T-helper 1 cell treated with Interleukin-12 subunit alpha and Interleukin-12 subunit beta and Interleukin-4 antibody, amounts not matched to agents 30 μg/mL and 1 μg/mL, for 36 hours (primary cell): ENCODE results near the gene AIFM3.
"Not testable (repeated sequence)": the region's sequence is repeated elsewhere in the genome, so short reads cannot be mapped to it uniquely, and the experiment has no call there.

Experiments
- H3K27ac Mint-ChIP-seq: one replicate; pipeline ENCODE4 v1.8.0; 2021; ENCODE audit warnings: mild to moderate bottlenecking, mixed read lengths
- H3K27me3 Mint-ChIP-seq: one replicate; pipeline ENCODE4 v1.8.0; 2021; ENCODE audit warnings: low read depth, mixed read lengths
- H3K36me3 Mint-ChIP-seq: one replicate; pipeline ENCODE4 v1.8.0; 2021; ENCODE audit warnings: low read depth, mixed read lengths
- H3K4me1 Mint-ChIP-seq: one replicate; pipeline ENCODE4 v1.8.0; 2021; ENCODE audit warnings: low read depth, mixed read lengths
- H3K4me3 Mint-ChIP-seq: one replicate; pipeline ENCODE4 v1.8.0; 2021; ENCODE audit warnings: mild to moderate bottlenecking, moderate library complexity, mixed read lengths
- H3K9me3 Mint-ChIP-seq: one replicate; pipeline ENCODE4 v1.8.0; 2021; ENCODE audit warnings: mixed read lengths

AIFM3 gene

DNA sequence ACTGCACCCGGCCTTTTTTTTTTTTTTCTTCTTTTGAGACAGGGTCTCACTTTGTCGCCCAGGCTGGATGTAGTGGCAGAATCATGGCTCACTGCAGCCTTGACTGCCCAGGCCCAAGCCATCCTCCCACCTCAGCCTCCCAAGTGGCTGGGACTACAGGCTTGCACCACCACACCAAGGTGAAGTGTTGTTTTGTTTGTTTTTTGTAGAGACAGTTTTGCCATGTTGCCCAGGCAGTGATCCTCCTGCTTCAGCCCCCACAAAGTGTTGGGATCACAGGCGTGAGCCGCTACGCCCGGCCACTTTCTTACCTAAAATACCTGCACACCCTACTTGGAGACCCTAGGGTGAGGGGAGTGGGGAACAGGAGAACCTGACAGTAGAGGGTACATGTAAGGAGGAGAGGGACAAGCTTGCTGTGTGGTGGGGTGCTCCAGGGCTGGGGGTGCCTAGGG, 4.5 kb upstream of the AIFM3 start:
- Mint-ChIP-seq H3K27me3 (peaks cover 47% of the 10 kb centered on the region), H3K9me3 (no peaks in the 10 kb centered on the region), H3K4me1 (peaks cover 15% of the 10 kb centered on the region), H3K4me3 (no peak overlapping the region), H3K27ac (no peak overlapping the region), H3K36me3 (no peaks in the 10 kb centered on the region)

DNA sequence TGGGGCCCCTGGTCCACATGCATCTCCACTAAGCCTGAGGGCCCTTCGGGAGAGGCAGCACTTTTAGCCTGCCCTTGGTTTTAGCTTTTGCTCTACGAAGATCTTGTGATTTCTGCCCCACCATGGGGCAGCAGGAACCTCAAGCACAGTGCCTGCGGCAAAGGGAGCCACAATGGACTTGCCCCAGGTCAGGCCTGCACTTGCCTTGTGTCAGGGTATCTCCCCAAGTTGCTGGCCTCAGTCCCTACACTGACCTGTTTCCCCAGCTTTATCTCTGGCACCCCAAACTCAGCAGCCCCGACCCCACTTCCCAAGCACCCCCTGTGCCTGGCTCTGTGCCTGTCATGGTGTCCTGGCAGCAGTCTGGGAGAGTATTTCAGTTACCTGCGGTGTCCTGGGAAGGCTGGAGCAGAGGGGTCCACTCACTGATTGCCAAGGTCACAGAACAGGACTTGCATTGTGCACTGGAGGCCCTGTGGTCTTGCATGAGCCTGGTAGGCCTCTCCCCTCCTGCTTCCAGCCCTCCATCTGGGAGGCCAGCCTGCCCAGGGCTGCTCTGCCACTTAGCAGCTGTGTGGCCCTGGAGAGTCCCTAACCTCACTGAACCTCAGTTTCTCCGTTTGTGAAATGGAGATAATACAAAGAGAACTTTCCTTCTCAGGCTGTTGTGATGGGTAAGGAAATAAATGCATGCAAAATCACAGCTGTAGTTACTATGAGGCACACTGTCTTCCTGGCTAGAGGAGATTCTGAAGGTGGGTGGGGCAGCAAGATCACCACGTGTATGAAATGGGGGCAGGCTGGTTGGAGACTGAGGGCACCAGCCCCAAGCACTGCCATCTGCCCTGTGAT, 3.6 kb upstream of the AIFM3 start:
- H3K36me3 Mint-ChIP-seq: no peaks in the 10 kb centered on the region
- peaks cover 10% of the 10 kb centered on the region for H3K4me1 Mint-ChIP-seq
- no peaks in the 10 kb centered on the region for H3K9me3 Mint-ChIP-seq
- H3K4me3 Mint-ChIP-seq: no peak overlapping the region
- H3K27me3 Mint-ChIP-seq: peaks cover 39% of the 10 kb centered on the region
- no peak overlapping the region for H3K27ac Mint-ChIP-seq

DNA sequence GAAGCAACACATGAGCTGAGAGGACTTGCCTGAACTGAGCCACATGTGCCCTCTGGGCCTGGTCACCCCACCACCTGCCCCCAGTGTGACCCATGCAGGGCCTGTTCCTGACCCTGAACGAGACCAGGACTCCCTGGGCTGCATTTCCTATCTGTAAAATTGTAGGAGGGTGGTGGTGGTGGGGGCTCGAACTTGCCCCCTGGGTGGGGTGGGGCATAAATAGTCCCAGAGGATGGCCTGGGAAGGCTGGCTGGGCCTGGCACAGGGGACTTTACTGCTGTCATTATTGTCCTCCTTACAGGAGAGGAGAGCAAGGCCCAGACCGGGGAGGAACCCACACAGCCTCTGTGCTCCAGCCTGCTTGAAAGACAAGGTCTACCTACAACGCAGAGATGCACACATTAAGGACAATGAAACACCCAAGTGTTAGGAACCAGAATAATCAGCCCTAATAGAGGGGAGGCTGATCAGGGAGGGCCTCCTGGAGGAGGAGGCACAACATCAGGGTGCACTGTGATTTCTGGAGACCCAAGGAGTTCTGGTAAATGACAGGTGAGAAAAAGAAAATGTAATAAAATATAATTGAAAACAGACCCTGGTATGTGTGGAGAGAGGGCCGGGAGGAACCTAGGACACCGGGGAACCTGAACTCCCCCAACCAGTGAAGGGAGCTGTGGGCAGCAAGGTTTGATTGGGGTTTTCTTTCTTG, 2.8 kb upstream of the AIFM3 start:
- H3K27me3 Mint-ChIP-seq: peaks cover 37% of the 10 kb centered on the region
- peak overlapping the region; percentile 39 for H3K4me3 Mint-ChIP-seq
- H3K9me3 Mint-ChIP-seq: no peaks in the 10 kb centered on the region
- no peaks in the 10 kb centered on the region for H3K36me3 Mint-ChIP-seq
- H3K27ac Mint-ChIP-seq: no peak overlapping the region
- peaks cover 10% of the 10 kb centered on the region for H3K4me1 Mint-ChIP-seq

DNA sequence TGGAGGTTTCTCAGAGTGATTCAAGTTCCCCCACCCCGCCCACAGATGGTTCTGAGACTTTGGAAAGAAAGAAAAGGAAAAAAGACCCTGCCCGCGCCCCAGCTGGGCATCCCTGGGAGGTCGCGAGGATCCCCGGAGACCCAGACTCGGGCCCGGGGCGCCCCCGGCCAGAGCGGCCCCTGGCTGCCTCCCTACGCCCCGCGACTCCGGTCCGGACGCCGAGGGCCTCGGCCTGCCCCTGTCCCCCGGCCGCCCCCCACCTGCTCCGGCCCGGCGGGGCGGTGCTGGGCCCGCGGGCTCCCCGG, 2.3 kb upstream of the AIFM3 start:
- no peaks in the 10 kb centered on the region for H3K9me3 Mint-ChIP-seq
- peaks cover 10% of the 10 kb centered on the region for H3K4me1 Mint-ChIP-seq
- no peak overlapping the region for H3K27ac Mint-ChIP-seq
- no peaks in the 10 kb centered on the region for H3K36me3 Mint-ChIP-seq
- peak overlapping the region; percentile 39 for H3K4me3 Mint-ChIP-seq
- H3K27me3 Mint-ChIP-seq: peaks cover 37% of the 10 kb centered on the region

DNA sequence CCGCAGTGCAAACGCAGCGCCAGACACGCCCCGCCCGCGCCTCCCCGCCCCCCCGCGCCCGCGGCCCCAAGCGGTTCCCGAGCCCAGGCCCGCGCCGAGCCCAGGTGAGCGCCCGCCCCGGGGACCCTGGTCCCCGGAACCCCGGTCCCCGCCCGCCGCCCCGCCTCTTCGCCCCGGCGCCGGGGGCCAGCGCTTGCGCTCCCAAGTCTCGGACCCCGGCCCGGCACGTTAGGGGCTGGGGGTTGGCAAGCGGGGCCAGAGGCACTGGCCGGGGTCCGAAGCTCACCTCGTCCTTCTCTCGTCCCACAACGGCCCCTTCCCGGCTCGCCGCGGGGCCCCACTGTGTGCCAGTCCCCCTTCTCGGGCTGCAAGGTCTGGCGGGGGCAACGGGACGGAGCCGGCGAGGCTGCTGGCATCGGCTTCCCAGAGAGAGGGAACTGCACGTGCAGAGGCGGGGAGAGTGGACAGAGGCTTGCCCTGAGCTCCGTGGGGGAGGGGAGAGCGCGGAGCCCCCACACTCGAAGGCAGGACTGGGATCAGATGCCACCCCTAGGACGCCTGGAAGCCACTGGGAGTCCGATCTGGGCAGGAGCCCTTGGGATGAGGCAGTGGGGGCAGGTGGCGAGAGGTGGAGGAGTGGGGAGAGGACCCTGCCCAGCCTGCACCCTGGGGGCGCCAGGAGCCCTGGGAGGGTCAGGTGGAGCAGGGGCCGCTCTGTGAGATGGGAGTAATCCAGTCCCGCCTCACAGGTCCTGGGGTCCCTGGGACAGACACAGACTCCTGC, 1.8 kb upstream of the AIFM3 start:
- Mint-ChIP-seq H3K27me3 (peaks cover 37% of the 10 kb centered on the region), H3K4me1 (peaks cover 10% of the 10 kb centered on the region), H3K36me3 (no peaks in the 10 kb centered on the region), H3K9me3 (no peaks in the 10 kb centered on the region), H3K4me3 (no peak overlapping the region), H3K27ac (no peak overlapping the region)

DNA sequence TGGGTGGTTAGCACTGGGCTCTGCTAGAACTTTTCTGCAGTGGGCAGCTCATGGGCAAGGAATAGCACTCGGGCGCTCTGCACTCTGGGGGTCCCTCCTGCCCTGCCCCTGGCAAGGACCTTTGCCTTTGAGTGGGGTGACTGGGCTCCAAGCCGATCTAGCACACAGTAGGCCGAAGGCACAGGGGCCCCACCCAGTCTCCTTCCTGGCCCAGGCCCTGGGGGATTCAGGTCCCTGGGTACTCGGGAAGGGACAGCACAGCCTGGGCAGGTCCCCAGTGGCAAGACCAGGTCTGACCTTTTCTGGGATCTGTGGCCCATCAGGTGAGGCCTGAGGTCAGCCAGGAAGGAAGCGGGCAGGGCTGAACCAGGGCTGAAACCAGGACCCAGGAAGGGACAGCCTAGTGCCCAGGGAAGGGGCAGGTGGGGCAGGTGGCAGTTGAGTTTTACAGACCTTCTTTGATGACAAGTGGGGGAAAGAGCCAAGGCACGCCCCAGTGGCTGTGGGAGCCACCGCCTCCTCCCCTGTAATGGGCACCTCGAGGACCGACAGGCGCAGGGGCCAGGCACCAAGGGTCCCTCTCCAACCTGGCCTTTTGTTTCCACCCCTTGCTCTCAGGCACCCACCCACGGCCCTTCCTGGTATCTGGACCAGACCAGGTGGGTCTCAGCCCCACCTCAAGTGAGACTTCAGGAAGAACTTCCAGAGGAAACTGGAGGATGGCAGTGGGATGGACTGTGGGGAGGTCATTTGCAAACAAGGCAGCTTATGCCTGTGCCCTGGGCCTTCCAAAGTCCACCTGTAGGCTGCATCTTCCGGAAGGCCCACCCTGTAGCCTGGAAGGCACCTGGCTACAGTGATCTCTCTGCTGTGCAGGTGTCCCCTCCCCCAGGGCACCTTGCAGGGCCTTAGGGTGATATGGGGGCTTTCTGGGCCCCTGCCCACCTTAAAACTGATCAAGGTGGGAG, 883 bp upstream of the AIFM3 start:
- no peaks in the 10 kb centered on the region for H3K9me3 Mint-ChIP-seq
- peaks cover 10% of the 10 kb centered on the region for H3K4me1 Mint-ChIP-seq
- H3K36me3 Mint-ChIP-seq: no peaks in the 10 kb centered on the region
- H3K27ac Mint-ChIP-seq: no peak overlapping the region
- H3K4me3 Mint-ChIP-seq: no peak overlapping the region
- peaks cover 37% of the 10 kb centered on the region for H3K27me3 Mint-ChIP-seq

DNA sequence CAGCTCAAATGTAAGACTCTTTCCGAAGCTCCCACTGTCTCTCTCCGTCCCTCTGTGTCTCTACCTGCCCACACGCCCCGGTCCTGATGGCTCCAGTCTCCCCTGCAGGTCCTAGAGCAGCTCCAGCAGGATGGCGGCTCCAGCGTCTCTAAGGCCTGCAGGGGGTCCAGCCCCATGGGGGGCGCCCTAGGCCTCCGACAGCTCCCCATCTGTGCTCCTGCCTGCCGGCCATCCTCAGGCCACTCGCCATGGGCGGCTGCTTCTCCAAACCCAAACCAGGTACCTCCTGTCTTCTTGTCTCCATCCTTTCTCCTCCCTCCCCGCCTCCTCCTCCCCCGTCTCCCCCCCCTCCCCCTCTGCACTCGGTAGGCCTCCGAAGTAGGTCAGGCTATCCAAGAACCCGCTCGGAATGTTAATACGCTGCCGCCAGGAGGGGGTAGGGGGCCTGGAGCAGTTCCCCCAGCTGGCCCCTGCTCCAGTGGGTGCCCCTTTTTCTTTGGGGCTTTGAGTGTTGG, 699 bp downstream of the AIFM3 start:
- H3K36me3 Mint-ChIP-seq: no peaks in the 10 kb centered on the region
- no peaks in the 10 kb centered on the region for H3K9me3 Mint-ChIP-seq
- peaks cover 6% of the 10 kb centered on the region for H3K4me1 Mint-ChIP-seq
- H3K27me3 Mint-ChIP-seq: peaks cover 31% of the 10 kb centered on the region
- no peak overlapping the region for H3K27ac Mint-ChIP-seq
- H3K4me3 Mint-ChIP-seq: no peak overlapping the region

DNA sequence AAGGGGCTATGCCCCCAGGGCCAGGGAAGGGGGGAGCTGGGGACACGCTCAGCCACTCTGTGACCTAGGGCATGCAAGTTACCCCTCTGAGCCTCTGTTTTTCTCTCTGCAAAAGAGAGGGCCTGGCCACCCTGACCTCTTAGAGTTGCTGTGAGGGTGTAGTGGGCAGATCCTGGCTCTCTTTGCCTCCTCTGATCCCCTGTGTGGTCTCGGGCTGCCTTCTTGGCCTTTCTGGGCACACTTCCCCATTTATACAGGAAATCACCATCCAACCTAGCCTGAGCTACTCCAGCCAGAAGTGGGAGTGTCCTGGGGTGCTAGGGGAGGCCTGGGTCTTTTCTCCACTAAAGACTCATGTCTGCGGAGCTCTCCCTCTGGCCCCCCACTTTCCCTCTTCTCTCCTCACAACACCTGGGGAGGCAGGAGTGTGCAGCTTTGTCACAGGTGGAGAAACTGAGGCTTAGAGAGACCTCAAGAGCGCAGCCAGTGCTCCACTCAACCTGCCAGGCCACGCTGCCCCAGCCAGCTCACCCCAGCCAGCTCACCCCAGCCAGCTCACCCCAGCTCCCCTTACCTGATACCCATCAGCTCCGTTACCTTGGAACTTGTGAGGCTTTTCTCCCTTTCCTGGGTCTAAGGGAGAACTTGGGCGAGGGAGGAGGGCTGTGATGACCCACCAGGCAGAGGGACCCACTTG, 1.4 kb downstream of the AIFM3 start:
- H3K9me3 Mint-ChIP-seq: no peaks in the 10 kb centered on the region
- H3K27me3 Mint-ChIP-seq: peaks cover 25% of the 10 kb centered on the region
- no peaks in the 10 kb centered on the region for H3K36me3 Mint-ChIP-seq
- no peak overlapping the region for H3K27ac Mint-ChIP-seq
- no peak overlapping the region for H3K4me3 Mint-ChIP-seq
- H3K4me1 Mint-ChIP-seq: peaks cover 6% of the 10 kb centered on the region

DNA sequence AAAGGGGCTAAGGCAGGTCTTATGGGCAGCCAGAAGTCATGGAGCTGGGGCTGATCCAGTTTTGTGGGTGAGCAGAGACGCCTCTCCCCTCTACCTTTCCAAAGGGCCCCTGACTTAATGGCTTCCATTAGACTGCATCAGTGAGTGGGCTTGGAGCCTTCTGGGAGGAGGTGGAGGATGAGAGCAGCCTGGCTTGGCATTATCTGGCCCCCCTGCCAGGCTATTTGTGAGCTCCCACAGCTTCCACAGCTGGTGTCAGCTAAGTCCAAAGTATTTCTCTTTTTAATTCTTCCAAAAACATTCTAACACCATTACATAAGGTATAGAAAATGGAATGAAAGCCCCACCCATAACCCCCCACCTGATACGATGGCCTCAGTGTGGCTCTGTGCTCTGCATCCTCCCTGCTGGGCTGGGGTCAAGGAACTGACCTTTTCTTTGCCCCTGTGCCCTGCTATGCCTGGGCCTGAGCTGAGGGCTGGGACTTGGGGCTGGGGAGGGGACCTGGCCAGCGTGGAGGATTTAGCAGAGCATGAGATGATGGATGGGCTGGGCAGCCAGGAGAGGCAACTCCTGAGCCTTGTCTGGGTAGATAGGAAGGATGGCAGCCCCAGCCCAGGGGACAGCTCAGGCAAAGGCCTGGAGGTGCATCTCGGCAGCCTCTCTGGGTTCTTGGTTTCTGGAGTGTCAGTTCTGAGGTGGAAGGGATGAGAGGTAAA, 4.0 kb downstream of the AIFM3 start:
- Mint-ChIP-seq H3K36me3 (no peaks in the 10 kb centered on the region), H3K9me3 (no peaks in the 10 kb centered on the region), H3K27ac (no peak overlapping the region), H3K4me1 (no peaks in the 10 kb centered on the region), H3K4me3 (no peak overlapping the region), H3K27me3 (peaks cover 3% of the 10 kb centered on the region)

DNA sequence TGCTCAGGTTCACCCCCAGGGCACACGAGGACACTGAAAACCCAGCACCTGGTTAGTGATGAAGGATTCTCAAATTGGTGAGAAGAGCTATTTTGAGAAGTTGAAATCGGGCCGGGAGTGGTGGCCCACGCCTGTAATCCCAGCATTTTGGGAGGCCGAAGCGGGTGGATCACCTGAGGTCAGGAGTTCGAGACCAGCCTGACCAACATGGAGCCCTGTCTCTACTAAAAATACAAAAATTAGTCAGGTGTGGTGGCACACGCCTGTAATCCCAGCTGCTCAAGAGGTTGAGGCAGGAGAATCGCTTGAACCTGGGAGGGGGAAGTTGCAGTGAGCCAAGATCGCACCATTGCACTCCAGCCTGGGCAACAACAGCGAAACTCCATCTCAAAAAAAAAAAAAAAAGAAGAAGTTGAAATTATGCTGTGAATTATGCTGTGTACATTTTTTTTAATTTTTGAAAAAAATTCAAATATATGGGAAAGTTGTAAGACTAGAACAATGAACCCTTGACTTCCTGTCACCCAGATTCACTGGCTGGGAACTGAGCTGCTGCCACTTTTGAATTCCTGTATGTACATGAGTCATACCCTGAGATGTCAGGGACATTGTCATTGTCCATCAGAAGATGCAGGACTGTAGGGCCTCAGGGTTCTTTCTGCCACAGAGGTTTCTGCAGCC, 5.1 kb downstream of the AIFM3 start:
- not testable (repeated sequence) for H3K4me1 Mint-ChIP-seq, H3K27me3 Mint-ChIP-seq, H3K4me3 Mint-ChIP-seq, H3K27ac Mint-ChIP-seq, H3K9me3 Mint-ChIP-seq, H3K36me3 Mint-ChIP-seq

DNA sequence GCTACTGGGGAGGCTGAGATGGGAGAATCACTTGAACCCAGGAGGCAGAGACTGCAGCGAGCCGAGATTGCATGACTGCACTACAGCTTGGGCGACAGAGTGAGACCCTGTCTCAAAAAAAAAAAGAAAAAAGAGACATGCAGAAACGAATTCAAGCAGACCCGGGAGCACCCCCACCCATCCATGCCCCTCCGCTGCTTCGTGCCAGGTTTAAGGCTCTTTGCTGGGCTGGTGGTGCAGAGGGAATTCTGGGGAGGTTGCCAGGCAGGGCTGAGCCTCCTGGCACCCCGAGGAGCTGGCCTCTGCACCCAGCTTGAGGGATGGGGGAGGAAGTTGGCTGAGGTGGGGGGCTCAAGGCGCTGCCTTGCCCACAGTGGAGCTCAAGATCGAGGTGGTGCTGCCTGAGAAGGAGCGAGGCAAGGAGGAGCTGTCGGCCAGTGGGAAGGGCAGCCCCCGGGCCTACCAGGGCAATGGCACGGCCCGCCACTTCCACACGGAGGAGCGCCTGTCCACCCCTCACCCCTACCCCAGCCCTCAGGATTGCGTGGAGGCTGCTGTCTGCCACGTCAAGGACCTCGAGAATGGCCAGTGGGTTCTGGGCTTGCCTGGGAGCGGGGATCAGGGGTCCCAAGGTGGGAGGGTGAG, 6.0 kb downstream of the AIFM3 start:
- no peak overlapping the region for H3K4me3 Mint-ChIP-seq

DNA sequence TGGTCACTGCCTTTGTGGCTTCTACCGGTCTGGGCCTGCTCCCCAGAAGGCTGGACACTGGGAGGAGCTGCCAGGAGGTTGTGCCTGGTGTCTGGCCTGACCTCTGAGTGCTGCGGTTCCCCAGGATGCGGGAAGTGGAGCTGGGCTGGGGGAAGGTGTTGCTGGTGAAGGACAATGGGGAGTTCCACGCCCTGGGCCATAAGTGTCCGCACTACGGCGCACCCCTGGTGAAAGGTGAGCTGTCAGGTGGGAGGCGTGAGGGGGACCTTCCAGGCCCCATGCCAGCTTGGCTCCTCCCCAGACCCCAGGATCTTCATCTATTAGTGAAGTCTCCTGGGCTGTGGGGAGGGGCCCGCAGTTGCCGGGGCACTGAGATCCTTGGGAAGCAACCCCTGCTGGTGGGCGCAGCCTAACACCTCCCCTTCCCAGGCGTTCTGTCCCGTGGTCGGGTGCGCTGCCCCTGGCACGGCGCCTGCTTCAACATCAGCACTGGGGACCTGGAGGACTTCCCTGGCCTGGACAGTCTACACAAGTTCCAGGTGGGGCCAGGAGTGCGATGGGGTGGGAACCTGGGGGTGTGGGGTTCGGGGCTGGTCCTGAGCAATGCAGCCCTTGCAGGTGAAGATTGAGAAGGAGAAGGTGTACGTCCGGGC, 6.7 kb downstream of the AIFM3 start:
- Mint-ChIP-seq H3K36me3 (no peaks in the 10 kb centered on the region), H3K27ac (no peak overlapping the region), H3K4me1 (no peaks in the 10 kb centered on the region), H3K4me3 (no peak overlapping the region), H3K9me3 (peaks cover 8% of the 10 kb centered on the region), H3K27me3 (no peaks in the 10 kb centered on the region)

More for the DNA sequence above, 6.0 kb downstream of the AIFM3 start:
- no peak overlapping the region for H3K27ac Mint-ChIP-seq
- H3K27me3 Mint-ChIP-seq: no peaks in the 10 kb centered on the region
- H3K4me1 Mint-ChIP-seq: no peaks in the 10 kb centered on the region
- peaks cover 1% of the 10 kb centered on the region for H3K9me3 Mint-ChIP-seq
- no peaks in the 10 kb centered on the region for H3K36me3 Mint-ChIP-seq
